ENCODE measurements around the gene PSD.

Gene PSD

GRCh38 chr10:102420181-102420713 is 1.7 kb upstream of the PSD start:
- DNase-seq (ENCODE audit: low spot score), result no peak

GRCh38 chr10:102419269-102420180 is 940 bp upstream of the PSD start:
- DNase-seq (ENCODE audit: low spot score), result peak; percentile 53

- no peak for DNase-seq (ENCODE audit: low spot score)
Observed at GRCh38 chr10:102416695-102417094, 1.9 kb downstream of the PSD start.

GRCh38 chr10:102416283-102416682 is 2.3 kb downstream of the PSD start:
- DNase-seq (ENCODE audit: low spot score), result no peak

GRCh38 chr10:102414749-102415148 is 3.8 kb downstream of the PSD start:
- DNase-seq (ENCODE audit: low spot score), result no peak

- no peak for DNase-seq (ENCODE audit: low spot score)
Observed at GRCh38 chr10:102413806-102414561, 4.6 kb downstream of the PSD start.

GRCh38 chr10:102413053-102413705 is 5.4 kb downstream of the PSD start:
- DNase-seq (ENCODE audit: low spot score), result no peak

GRCh38 chr10:102412293-102412692 is 6.3 kb downstream of the PSD start:
- DNase-seq (ENCODE audit: low spot score), result no peak

GRCh38 chr10:102411341-102412255 is 7.0 kb downstream of the PSD start:
- DNase-seq (ENCODE audit: low spot score), result no peak

GRCh38 chr10:102410429-102411073 is 8.0 kb downstream of the PSD start:
- DNase-seq (ENCODE audit: low spot score), result no peak

- no peak for DNase-seq (ENCODE audit: low spot score)
Observed at GRCh38 chr10:102409604-102410428, 8.8 kb downstream of the PSD start.

GRCh38 chr10:102408728-102409603 is 9.6 kb downstream of the PSD start:
- no peak for DNase-seq (ENCODE audit: low spot score)

- DNase-seq (ENCODE audit: low spot score), result no peak
Observed at GRCh38 chr10:102408131-102408727, 10.4 kb downstream of the PSD start.

- DNase-seq (ENCODE audit: low spot score), result no peak
Observed at GRCh38 chr10:102407425-102408130, 11.0 kb downstream of the PSD start.

- no peak for DNase-seq (ENCODE audit: low spot score)
Observed at GRCh38 chr10:102406815-102407214, 11.8 kb downstream of the PSD start.

GRCh38 chr10:102405632-102406031 is 13.0 kb downstream of the PSD start:
- DNase-seq (ENCODE audit: low spot score), result no peak

- DNase-seq (ENCODE audit: low spot score), result no peak
Observed at GRCh38 chr10:102405108-102405571, 13.4 kb downstream of the PSD start.
